HEK293T (cell line): ENCODE results near the gene PDE7B.

Experiments
- ARNT ChIP-seq: fragments of 450-650 bp; IDR thresholded peaks from 2 replicates; pipeline ENCODE4 v1.6.1; 2017; ENCODE audit warnings: mild to moderate bottlenecking
- BHLHE40 ChIP-seq: fragments of 450-650 bp; IDR thresholded peaks from 2 replicates; pipeline ENCODE4 v1.6.1; 2016; ENCODE audit warnings: mild to moderate bottlenecking, moderate library complexity, borderline replicate concordance
- NFRKB ChIP-seq: fragments of 450-650 bp; IDR thresholded peaks from 2 replicates; pipeline ENCODE4 v1.6.1; 2016; ENCODE audit warnings: mild to moderate bottlenecking, moderate library complexity

GRCh38 chr6:136085370-136086115, 234.0 kb downstream of the PDE7B start:
- TF ChIP-seq BHLHE40 (no peak), ARNT (no peak), NFRKB (no peak)
